GM23338 (cell line): Measurements from ENCODE around the gene DLG2. TPM values are rescaled to one million over a fixed set of nuclear protein-coding genes. Genes with fewer than 3 reads are reported as not detected.
A peak's percentile ranks its signal among the peaks of the same experiment; 100 is the strongest.

Experiments used
- ATAC-seq: fragments of 200-7000 bp; cut with Tn5 transposase; 3 replicates; pipeline ENCODE4 v1.9.1; 2020
- DNase-seq: peaks from one replicate; pipeline ENCODE4 v3.0.0-alpha.2; 2015; ENCODE audit warnings: low spot score
- H2AFZ ChIP-seq: fragments of 200-600 bp; sonication (generic); 2 replicates; pipeline ENCODE4 v1.8.0; 2016; ENCODE audit warnings: antibody characterized with exemption, mild to moderate bottlenecking, moderate library complexity
- H3F3A ChIP-seq: fragments of 200-600 bp; sonication (generic); replicated peaks from 2 replicates; pipeline ENCODE4 v1.8.0; 2017; ENCODE audit warnings: antibody characterized with exemption, mixed run types, low read depth
- H3K27ac ChIP-seq: fragments of 200-600 bp; sonication (generic); 2 replicates; pipeline ENCODE4 v1.6.1; 2016; ENCODE audit warnings: low read depth
- H3K27me3 ChIP-seq: fragments of 200-600 bp; sonication (generic); 2 replicates; pipeline ENCODE4 v1.8.0; 2016; ENCODE audit warnings: mild to moderate bottlenecking, mixed run types, moderate library complexity; ENCODE audit not compliant: insufficient read depth
- H3K36me3 ChIP-seq: fragments of 200-600 bp; sonication (generic); 2 replicates; pipeline ENCODE4 v1.8.0; 2016; ENCODE audit warnings: mild to moderate bottlenecking; ENCODE audit not compliant: insufficient read depth
- H3K4me1 ChIP-seq: fragments of 200-600 bp; sonication (generic); 2 replicates; pipeline ENCODE4 v1.8.0; 2016; ENCODE audit warnings: mild to moderate bottlenecking, moderate library complexity; ENCODE audit not compliant: insufficient read depth
- H3K4me2 ChIP-seq: fragments of 200-600 bp; sonication (generic); 2 replicates; pipeline ENCODE4 v1.7.1; 2017; ENCODE audit warnings: mixed run types
- H3K4me3 ChIP-seq: fragments of 200-600 bp; sonication (generic); 2 replicates; pipeline ENCODE4 v1.6.1; 2016; ENCODE audit warnings: mixed run types
- H3K79me2 ChIP-seq: fragments of 200-600 bp; sonication (generic); replicated peaks from 2 replicates; pipeline ENCODE4 v1.8.0; 2017; ENCODE audit warnings: mild to moderate bottlenecking; ENCODE audit not compliant: insufficient read depth
- H3K9me2 ChIP-seq: fragments of 200-600 bp; sonication (generic); 2 replicates; pipeline ENCODE4 v1.8.0; 2017; ENCODE audit not compliant: insufficient read depth
- H4K20me1 ChIP-seq: fragments of 200-600 bp; sonication (generic); replicated peaks from 2 replicates; pipeline ENCODE4 v1.8.0; 2017; ENCODE audit warnings: mild to moderate bottlenecking; ENCODE audit not compliant: insufficient read depth
- H3K27ac Mint-ChIP-seq: 2 replicates; pipeline ENCODE4 v1.8.0; 2020; ENCODE audit warnings: inconsistent platforms, mild to moderate bottlenecking, moderate library complexity, mixed read lengths
- H3K27me3 Mint-ChIP-seq: 3 replicates; pipeline ENCODE4 v1.8.0; 2022; ENCODE audit warnings: low read depth, mild to moderate bottlenecking, moderate library complexity, mixed read lengths, inconsistent platforms; ENCODE audit not compliant: insufficient read depth, poor library complexity
- H3K36me3 Mint-ChIP-seq: 3 replicates; pipeline ENCODE4 v1.8.0; 2021; ENCODE audit warnings: low read depth, mild to moderate bottlenecking, inconsistent platforms, moderate library complexity, mixed read lengths
- H3K4me1 Mint-ChIP-seq: 3 replicates; pipeline ENCODE4 v1.8.0; 2020; ENCODE audit warnings: mild to moderate bottlenecking, inconsistent platforms, mixed read lengths
- H3K4me3 Mint-ChIP-seq: 3 replicates; pipeline ENCODE4 v1.8.0; 2021; ENCODE audit warnings: moderate library complexity, mild to moderate bottlenecking, inconsistent platforms, mixed read lengths
- H3K9me3 Mint-ChIP-seq: 3 replicates; pipeline ENCODE4 v1.8.0; 2020; ENCODE audit warnings: moderate library complexity, mild to moderate bottlenecking, inconsistent platforms, mixed read lengths
- CREB1 ChIP-seq: fragments of 250-450 bp; sonication (Bioruptor Pico); IDR thresholded peaks from 2 replicates; pipeline ENCODE4 v1.5.0; 2020; ENCODE audit warnings: low read depth, mild to moderate bottlenecking, moderate library complexity
- ETS1 ChIP-seq: IDR thresholded peaks from 2 replicates; pipeline ENCODE4 v1.6.1; 2016; ENCODE audit warnings: antibody characterized with exemption
- EZH2phosphoT487 ChIP-seq: fragments of 200-600 bp; sonication (generic); IDR thresholded peaks from one replicate; pipeline ENCODE4 v1.8.1; 2018; ENCODE audit warnings: antibody characterized with exemption; ENCODE audit not compliant: unreplicated experiment
- JUNB ChIP-seq: IDR thresholded peaks from one replicate; pipeline ENCODE4 v1.6.1; 2016; ENCODE audit warnings: antibody characterized with exemption; ENCODE audit not compliant: unreplicated experiment
- NANOG ChIP-seq: IDR thresholded peaks from 2 replicates; pipeline ENCODE4 v1.6.1; 2016; ENCODE audit warnings: antibody characterized with exemption, borderline replicate concordance
- POLR2AphosphoS5 ChIP-seq: IDR thresholded peaks from 2 replicates; pipeline ENCODE4 v1.6.1; 2016; ENCODE audit warnings: antibody characterized with exemption, low read depth
- REST ChIP-seq: IDR thresholded peaks from one replicate; pipeline ENCODE4 v1.6.1; 2018; ENCODE audit warnings: antibody characterized with exemption; ENCODE audit not compliant: unreplicated experiment
- STAT1 ChIP-seq: IDR thresholded peaks from one replicate; pipeline ENCODE4 v1.6.1; 2016; ENCODE audit warnings: antibody characterized with exemption; ENCODE audit not compliant: unreplicated experiment
- ZNF114 ChIP-seq: fragments of 250-450 bp; sonication (Bioruptor Pico); IDR thresholded peaks from 2 replicates; pipeline ENCODE4 v1.5.0; 2020; ENCODE audit warnings: mild to moderate bottlenecking, moderate library complexity
- ZNF331 ChIP-seq: fragments of 250-450 bp; sonication (Bioruptor Pico); IDR thresholded peaks from 2 replicates; pipeline ENCODE4 v1.5.0; 2020; ENCODE audit warnings: low read depth, mild to moderate bottlenecking, moderate library complexity
- ZNF462 ChIP-seq: fragments of 250-450 bp; sonication (Bioruptor Pico); IDR thresholded peaks from 2 replicates; pipeline ENCODE4 v1.5.0; 2020; ENCODE audit warnings: mild to moderate bottlenecking, moderate library complexity
- polyA plus RNA-seq: library from polyadenylated mRNA; unstranded; fragments of >200 nt; fragmentation: Nextera tagmentation; extraction: Ambion mirVana; gene quantifications from 2 replicates; pipeline ENCODE4 v1.2.1, GENCODE V29; 2016
- total RNA-seq: library from RNA; depleted of rRNA; stranded (reverse); fragments of >200 nt; shearing (Covaris generic); gene quantifications from 2 replicates; pipeline ENCODE4 v1.2.3, GENCODE V29; 2014

DLG2 gene
- total and polyA plus RNA-seq, 2 experiments from 2014 or later = 19.8 to 21.5 TPM

- TF ChIP-seq ZNF462 (CRISPR knock-in tag) (no peak), ETS1 (no peak), ZNF331 (no peak), NANOG (no peak), EZH2phosphoT487 (no peak), STAT1 (no peak), ZNF114 (CRISPR knock-in tag) (no peak)
Measured at GRCh38 chr11:83483808-83484207, 2143.3 kb downstream of the DLG2 start (continued).

GRCh38 chr11:83480811-83481210 lies 2146.3 kb downstream of the DLG2 start:
- Mint-ChIP-seq H3K27ac (peak overlapping the region; percentile 78; the same call in 1 of the 2 replicates), H3K27me3 (no peaks in the 10 kb centered on the region), H3K4me3 (no peak overlapping the region), H3K36me3 (no peaks in the 10 kb centered on the region), H3K9me3 (no peaks in the 10 kb centered on the region; the same call in 2 of the 3 replicates), H3K4me1 (peaks cover 40% of the 10 kb centered on the region)
- 0 out of 2 replicates have a peak, but pooled peaks cover 5% of the 10 kb centered on the region for H3K9me2 ChIP-seq
- ATAC-seq = no peak
- H3K4me1 ChIP-seq = peaks cover 16% of the 10 kb centered on the region
- no peaks in the 10 kb centered on the region for H3K36me3 ChIP-seq
- TF ChIP-seq JUNB (no peak), CREB1 (CRISPR knock-in tag) (no peak), POLR2AphosphoS5 (no peak), REST (no peak), STAT1 (no peak), NANOG (no peak)
- no peak overlapping the region for H2AFZ ChIP-seq
- H4K20me1 ChIP-seq = no peaks in the 10 kb centered on the region
- no peak overlapping the region for H3K27ac ChIP-seq
- no peaks in the 10 kb centered on the region for H3K27me3 ChIP-seq
- H3K4me2 ChIP-seq = no peak overlapping the region
- DNase-seq = peak; percentile 22
- no peaks in the 10 kb centered on the region for H3K79me2 ChIP-seq
- H3F3A ChIP-seq = no peaks in the 10 kb centered on the region
- H3K4me3 ChIP-seq = no peak overlapping the region
